GM18511 (cell line): Measurements from ENCODE around the gene CFAP299.
"Not testable (repeated sequence)": the region's sequence is repeated elsewhere in the genome, so short reads cannot be mapped to it uniquely, and the experiment has no call there.

Experiments used
- ATAC-seq: cut with Tn5 transposase; IDR thresholded peaks from one replicate; pipeline ENCODE4 v1.9.1; 2021; ENCODE audit warnings: mild to moderate bottlenecking, moderate library complexity; ENCODE audit not compliant: unreplicated experiment

CFAP299 gene

GRCh38 chr4:80439294-80440061 lies 103.9 kb downstream of the CFAP299 start:
- not testable (repeated sequence) for ATAC-seq

GRCh38 chr4:80446248-80446647 lies 110.7 kb downstream of the CFAP299 start:
- no peak for ATAC-seq

GRCh38 chr4:80446664-80447063 lies 111.1 kb downstream of the CFAP299 start:
- no peak for ATAC-seq

GRCh38 chr4:80447493-80447892 lies 112.0 kb downstream of the CFAP299 start:
- no peak for ATAC-seq

GRCh38 chr4:80448056-80448455 lies 112.5 kb downstream of the CFAP299 start:
- ATAC-seq = no peak

GRCh38 chr4:80452055-80452454 lies 116.5 kb downstream of the CFAP299 start:
- ATAC-seq = no peak

GRCh38 chr4:80452768-80453167 lies 117.2 kb downstream of the CFAP299 start:
- no peak for ATAC-seq

GRCh38 chr4:80454040-80454439 lies 118.5 kb downstream of the CFAP299 start:
- ATAC-seq = no peak

- no peak for ATAC-seq
Observed at GRCh38 chr4:80454556-80454955, 119.0 kb downstream of the CFAP299 start.

GRCh38 chr4:80459918-80460473 lies 124.5 kb downstream of the CFAP299 start:
- no peak for ATAC-seq

- no peak for ATAC-seq
Observed at GRCh38 chr4:80461412-80461811, 125.9 kb downstream of the CFAP299 start.

GRCh38 chr4:80462621-80463091 lies 127.1 kb downstream of the CFAP299 start:
- ATAC-seq = peak; percentile 86

GRCh38 chr4:80463509-80463908 lies 128.0 kb downstream of the CFAP299 start:
- no peak for ATAC-seq

- ATAC-seq = no peak
Observed at GRCh38 chr4:80465238-80465637, 129.7 kb downstream of the CFAP299 start.

- ATAC-seq = no peak
Observed at GRCh38 chr4:80465736-80466135, 130.2 kb downstream of the CFAP299 start.

- no peak for ATAC-seq
Observed at GRCh38 chr4:80466618-80467017, 131.1 kb downstream of the CFAP299 start.

- ATAC-seq = no peak
Observed at GRCh38 chr4:80471756-80472155, 136.2 kb downstream of the CFAP299 start.

GRCh38 chr4:80475236-80475635 lies 139.7 kb downstream of the CFAP299 start:
- no peak for ATAC-seq

GRCh38 chr4:80475798-80476197 lies 140.3 kb downstream of the CFAP299 start:
- ATAC-seq = no peak

- no peak for ATAC-seq
Observed at GRCh38 chr4:80484712-80485111, 149.2 kb downstream of the CFAP299 start.

- ATAC-seq = no peak
Observed at GRCh38 chr4:80486603-80487002, 151.1 kb downstream of the CFAP299 start.

- peak; percentile 73 for ATAC-seq
Observed at GRCh38 chr4:80489798-80490197, 154.3 kb downstream of the CFAP299 start.
